HEK293 (cell line): ENCODE results near the gene INTS15.

Experiments used
- CTCF ChIP-seq: fragments of 450-650 bp; formaldehyde crosslinking; IDR thresholded peaks from 2 replicates; pipeline ENCODE4 v1.5.1; 2016; ENCODE audit warnings: missing biosample characterization, missing genetic modification characterization
- GLI4 ChIP-seq: fragments of 450-650 bp; formaldehyde crosslinking; IDR thresholded peaks from 2 replicates; pipeline ENCODE4 v1.5.1; 2016; ENCODE audit warnings: missing biosample characterization, missing genetic modification characterization
- ZNF449 ChIP-seq: fragments of 450-650 bp; formaldehyde crosslinking; IDR thresholded peaks from 2 replicates; pipeline ENCODE4 v1.5.1; 2017; ENCODE audit warnings: missing biosample characterization, mild to moderate bottlenecking, missing genetic modification characterization, moderate library complexity
- ZNF513 ChIP-seq: fragments of 450-650 bp; IDR thresholded peaks from 2 replicates; pipeline ENCODE4 v1.5.1; 2018; ENCODE audit warnings: missing biosample characterization, missing genetic modification characterization

GRCh38 chr7:6551016-6551511, 38.8 kb upstream of the INTS15 start, which contains the start of gene GRID2IP:
- no peak for TF ChIP-seq ZNF513 (tag by site-specific recombination)
- no peak for TF ChIP-seq ZNF449 (tag by site-specific recombination)
- no peak for TF ChIP-seq GLI4
- TF ChIP-seq CTCF (tag by site-specific recombination) = no peak
